BE2C (cell line): ENCODE measurements around the gene STIM1.
"Not testable (repeated sequence)": the region's sequence is repeated elsewhere in the genome, so short reads cannot be mapped to it uniquely, and the experiment has no call there.

Source experiments
- DNase-seq: peaks from one replicate; pipeline ENCODE4 v3.0.0-alpha.2; 2020
- H3K27me3 ChIP-seq: fragments of 250-450 bp; sonication (Bioruptor Pico); 2 replicates; pipeline ENCODE4 v1.5.1; 2020; ENCODE audit warnings: mild to moderate bottlenecking
- H3K36me3 ChIP-seq: fragments of 250-450 bp; sonication (Bioruptor Pico); 2 replicates; pipeline ENCODE4 v1.5.1; 2020; ENCODE audit warnings: mild to moderate bottlenecking
- H3K4me1 ChIP-seq: fragments of 250-450 bp; sonication (Bioruptor Pico); 2 replicates; pipeline ENCODE4 v1.5.1; 2020
- H3K4me3 ChIP-seq: 2 replicates; pipeline ENCODE4 v1.5.1; 2011; ENCODE audit warnings: low read depth, low read length
- H3K9me3 ChIP-seq: fragments of 250-450 bp; sonication (Bioruptor Pico); 2 replicates; pipeline ENCODE4 v1.5.1; 2020
- TF ChIP-seq, protein P1 (sequence below): IDR thresholded peaks from 2 replicates; pipeline ENCODE4 v1.5.1; 2012; ENCODE audit warnings: mild to moderate bottlenecking, low read depth, low read length

The STIM1 gene

DNA sequence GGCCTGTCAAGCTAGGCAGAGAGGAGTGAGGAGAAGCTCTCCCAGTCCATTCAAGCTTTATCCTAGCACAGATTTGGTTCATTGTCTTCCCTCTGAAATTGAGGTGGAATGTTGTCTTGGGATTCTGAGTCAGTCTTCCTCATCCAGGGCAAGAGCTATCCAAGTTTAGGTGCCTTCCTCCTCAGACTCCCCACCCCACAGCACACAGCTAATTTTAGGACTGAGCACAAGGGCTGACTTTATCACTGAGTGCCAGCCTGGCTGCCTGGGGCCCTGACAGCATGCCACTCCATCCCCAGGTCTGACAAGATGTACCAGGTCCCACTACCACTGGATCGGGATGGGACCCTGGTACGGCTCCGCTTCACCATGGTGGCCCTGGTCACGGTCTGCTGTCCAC is 44.5 kb upstream of the STIM1 start:
- Histone ChIP-seq H3K4me3 (no peak overlapping the region), H3K4me1 (no peaks in the 10 kb centered on the region), H3K9me3 (no peaks in the 10 kb centered on the region), H3K27me3 (no peaks in the 10 kb centered on the region), H3K36me3 (no peaks in the 10 kb centered on the region)
- DNase-seq: no peak
- TF ChIP-seq, protein P1, sequence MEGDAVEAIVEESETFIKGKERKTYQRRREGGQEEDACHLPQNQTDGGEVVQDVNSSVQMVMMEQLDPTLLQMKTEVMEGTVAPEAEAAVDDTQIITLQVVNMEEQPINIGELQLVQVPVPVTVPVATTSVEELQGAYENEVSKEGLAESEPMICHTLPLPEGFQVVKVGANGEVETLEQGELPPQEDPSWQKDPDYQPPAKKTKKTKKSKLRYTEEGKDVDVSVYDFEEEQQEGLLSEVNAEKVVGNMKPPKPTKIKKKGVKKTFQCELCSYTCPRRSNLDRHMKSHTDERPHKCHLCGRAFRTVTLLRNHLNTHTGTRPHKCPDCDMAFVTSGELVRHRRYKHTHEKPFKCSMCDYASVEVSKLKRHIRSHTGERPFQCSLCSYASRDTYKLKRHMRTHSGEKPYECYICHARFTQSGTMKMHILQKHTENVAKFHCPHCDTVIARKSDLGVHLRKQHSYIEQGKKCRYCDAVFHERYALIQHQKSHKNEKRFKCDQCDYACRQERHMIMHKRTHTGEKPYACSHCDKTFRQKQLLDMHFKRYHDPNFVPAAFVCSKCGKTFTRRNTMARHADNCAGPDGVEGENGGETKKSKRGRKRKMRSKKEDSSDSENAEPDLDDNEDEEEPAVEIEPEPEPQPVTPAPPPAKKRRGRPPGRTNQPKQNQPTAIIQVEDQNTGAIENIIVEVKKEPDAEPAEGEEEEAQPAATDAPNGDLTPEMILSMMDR: no peak

GRCh38 chr11:3814832-3815231 is 40.6 kb upstream of the STIM1 start:
- H3K4me3 ChIP-seq, DNase-seq, H3K9me3 ChIP-seq, H3K27me3 ChIP-seq, H3K4me1 ChIP-seq, H3K36me3 ChIP-seq: not testable (repeated sequence)

DNA sequence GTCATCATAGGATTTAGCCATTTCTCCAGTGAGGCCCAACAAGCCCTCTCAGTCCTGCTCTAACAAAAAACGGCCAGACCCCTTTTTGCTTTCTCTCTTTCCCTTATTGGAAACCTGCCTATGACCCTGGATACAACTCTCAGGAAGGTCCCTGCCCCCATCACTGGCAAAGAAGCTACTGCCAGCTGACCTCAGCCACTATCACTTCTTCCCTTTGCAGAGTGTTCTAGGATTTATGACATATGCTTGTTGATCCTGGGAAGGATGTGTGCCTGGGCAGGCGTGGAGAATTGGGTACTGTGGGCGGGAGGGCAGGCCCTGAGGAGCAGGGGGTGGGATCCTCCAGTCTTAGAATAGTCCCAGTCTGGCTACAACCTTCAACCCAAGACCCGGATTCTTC is 39.6 kb upstream of the STIM1 start:
- TF ChIP-seq, protein P1: no peak
- Histone ChIP-seq H3K9me3 (no peaks in the 10 kb centered on the region), H3K4me1 (no peaks in the 10 kb centered on the region)

GRCh38 chr11:3816673-3817072 is 38.8 kb upstream of the STIM1 start:
- TF ChIP-seq, protein P1: no peak
- DNase-seq: no peak
- Histone ChIP-seq H3K27me3 (no peaks in the 10 kb centered on the region), H3K4me3 (no peak overlapping the region), H3K36me3 (no peaks in the 10 kb centered on the region), H3K4me1 (no peaks in the 10 kb centered on the region), H3K9me3 (no peaks in the 10 kb centered on the region)

More for the DNA sequence above, 39.6 kb upstream of the STIM1 start:
- Histone ChIP-seq H3K36me3 (no peaks in the 10 kb centered on the region), H3K27me3 (no peaks in the 10 kb centered on the region), H3K4me3 (no peak overlapping the region)
- DNase-seq: no peak

- Histone ChIP-seq H3K27me3 (no peaks in the 10 kb centered on the region), H3K4me1 (no peaks in the 10 kb centered on the region), H3K9me3 (no peaks in the 10 kb centered on the region), H3K36me3 (no peaks in the 10 kb centered on the region), H3K4me3 (no peak overlapping the region)
- no peak for DNase-seq
- TF ChIP-seq, protein P1: no peak
Observed at GRCh38 chr11:3817181-3817800, 38.2 kb upstream of the STIM1 start.

DNA sequence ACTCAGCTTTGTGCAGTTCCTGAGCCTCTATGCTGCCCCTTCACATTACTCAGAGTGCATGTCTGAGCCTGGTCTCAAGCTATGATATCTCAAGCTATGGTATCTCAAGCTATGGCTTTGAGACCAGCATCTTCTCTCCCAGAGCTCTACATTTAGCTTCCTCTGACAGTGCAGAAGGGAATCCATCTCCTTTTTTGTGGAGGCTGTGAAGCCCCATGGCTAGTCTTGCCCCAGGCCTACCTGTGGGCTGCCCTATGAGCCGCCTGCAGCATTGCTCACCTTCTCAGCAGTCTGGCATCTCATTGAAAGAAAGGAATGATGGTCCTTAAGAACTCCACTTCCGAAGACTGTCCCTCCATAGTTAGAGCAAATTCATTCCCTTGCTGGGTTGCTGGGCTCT is 34.5 kb upstream of the STIM1 start:
- Histone ChIP-seq H3K27me3 (no peaks in the 10 kb centered on the region), H3K4me1 (no peaks in the 10 kb centered on the region), H3K36me3 (no peaks in the 10 kb centered on the region), H3K9me3 (no peaks in the 10 kb centered on the region), H3K4me3 (no peak overlapping the region)
- DNase-seq: no peak
- TF ChIP-seq, protein P1: no peak

DNA sequence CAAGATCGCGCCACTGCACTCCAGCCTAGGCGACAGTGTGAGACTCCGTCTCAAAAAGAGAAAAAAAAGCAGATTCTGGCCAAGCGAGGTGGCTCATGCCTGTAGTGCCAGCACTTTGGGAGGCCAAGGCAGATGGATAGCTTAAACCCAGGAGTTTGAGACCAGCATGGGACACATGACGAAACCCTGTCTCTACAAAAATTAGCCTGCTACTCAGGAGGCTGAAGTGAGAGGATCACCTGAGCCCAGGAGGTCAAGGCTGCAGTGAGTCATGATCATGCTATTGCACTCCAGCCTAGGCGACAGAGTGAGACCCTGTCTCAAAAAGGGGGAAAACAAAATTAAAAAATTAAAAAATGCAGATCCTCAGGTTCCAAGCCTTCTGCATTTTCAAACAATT is 33.2 kb upstream of the STIM1 start:
- H3K9me3 ChIP-seq: no peaks in the 10 kb centered on the region
- H3K4me3 ChIP-seq: no peak overlapping the region
- no peak for DNase-seq
- H3K27me3 ChIP-seq: no peaks in the 10 kb centered on the region
- TF ChIP-seq, protein P1: no peak
- no peaks in the 10 kb centered on the region for H3K4me1 ChIP-seq
- H3K36me3 ChIP-seq: no peaks in the 10 kb centered on the region
